IPS-NIHi7 (cell line): ENCODE data around the gene TMEM205.
A peak's percentile ranks its signal among the peaks of the same experiment; 100 is the strongest.
"Not testable (repeated sequence)": the region's sequence is repeated elsewhere in the genome, so short reads cannot be mapped to it uniquely, and the experiment has no call there.

Experiments used
- DNase-seq: peaks from one replicate; pipeline ENCODE4 v3.0.0; 2012; ENCODE audit warnings: mixed read lengths; ENCODE audit errors: extremely low spot score

The TMEM205 gene

GRCh38 chr19:11373166-11373884, 27.3 kb upstream of the TMEM205 start:
- DNase-seq = peak; percentile 45

GRCh38 chr19:11370744-11371143, 24.7 kb upstream of the TMEM205 start:
- DNase-seq = no peak

GRCh38 chr19:11367528-11367927, 21.5 kb upstream of the TMEM205 start:
- no peak for DNase-seq

GRCh38 chr19:11365557-11366117, 19.6 kb upstream of the TMEM205 start:
- no peak for DNase-seq

GRCh38 chr19:11364935-11365334, 18.9 kb upstream of the TMEM205 start:
- no peak for DNase-seq

- DNase-seq = no peak
These were observed 18.3 kb upstream of the TMEM205 start for GRCh38 chr19:11364296-11364904.

- DNase-seq = no peak
These were observed 17.8 kb upstream of the TMEM205 start for GRCh38 chr19:11363881-11364280.

- peak; percentile 78 for DNase-seq
These were observed 16.0 kb upstream of the TMEM205 start for GRCh38 chr19:11361771-11362731.

- DNase-seq = peak; percentile 94
These were observed 15.1 kb upstream of the TMEM205 start for GRCh38 chr19:11361037-11361770.

GRCh38 chr19:11359421-11359820, 13.4 kb upstream of the TMEM205 start:
- DNase-seq = no peak

- no peak for DNase-seq
These were observed 10.8 kb upstream of the TMEM205 start for GRCh38 chr19:11356676-11357550.

GRCh38 chr19:11356074-11356397, 10.0 kb upstream of the TMEM205 start:
- DNase-seq = no peak

- DNase-seq = peak; percentile 91
These were observed 9.3 kb upstream of the TMEM205 start, which contains the start of gene PLPPR2 for GRCh38 chr19:11355160-11356073. PLPPR2 (plus strand) TSS chr19:11355432; CDS start chr19:11357674, 2,242 bp downstream.

GRCh38 chr19:11354102-11354501, 8.0 kb upstream of the TMEM205 start:
- DNase-seq = not testable (repeated sequence)

GRCh38 chr19:11349171-11349570, 3.1 kb upstream of the TMEM205 start:
- no peak for DNase-seq

GRCh38 chr19:11347546-11348039, 1.5 kb upstream of the TMEM205 start:
- DNase-seq = no peak

- no peak for DNase-seq
These were observed 805 bp downstream of the TMEM205 start for GRCh38 chr19:11345122-11345803.

- no peak for DNase-seq
These were observed 3.6 kb downstream of the TMEM205 start for GRCh38 chr19:11342429-11342828.

- DNase-seq = not testable (repeated sequence)
These were observed 6.0 kb downstream of the TMEM205 start for GRCh38 chr19:11340099-11340467.
